Measurements from ENCODE around the gene SLC25A43.
A peak's percentile ranks its signal among the peaks of the same experiment; 100 is the strongest.
"Not testable (repeated sequence)": the region's sequence is repeated elsewhere in the genome, so short reads cannot be mapped to it uniquely, and the experiment has no call there.

The SLC25A43 gene

GRCh38 chrX:119468551-119469312 lies 69.6 kb downstream of the SLC25A43 start:
- DNase-seq: peak; percentile 87 to 90

- no peak for DNase-seq
Observed at GRCh38 chrX:119469313-119469635, 70.1 kb downstream of the SLC25A43 start.

- no peak for DNase-seq
Observed at GRCh38 chrX:119474615-119475388, 75.7 kb downstream of the SLC25A43 start.

GRCh38 chrX:119475389-119476101 lies 76.4 kb downstream of the SLC25A43 start:
- no peak for DNase-seq

- DNase-seq: no peak
Observed at GRCh38 chrX:119477812-119478232, 78.7 kb downstream of the SLC25A43 start.

- no peak for DNase-seq
Observed at GRCh38 chrX:119478504-119478903, 79.4 kb downstream of the SLC25A43 start.

GRCh38 chrX:119479845-119480244 lies 80.7 kb downstream of the SLC25A43 start:
- DNase-seq: no peak

GRCh38 chrX:119481323-119481801 lies 82.2 kb downstream of the SLC25A43 start:
- DNase-seq: no peak

- no peak for DNase-seq
Observed at GRCh38 chrX:119482041-119482440, 82.9 kb downstream of the SLC25A43 start.

GRCh38 chrX:119482481-119483480 lies 83.6 kb downstream of the SLC25A43 start:
- DNase-seq: peak; percentile 71 to 75

GRCh38 chrX:119486745-119487144 lies 87.6 kb downstream of the SLC25A43 start:
- DNase-seq: no peak

- DNase-seq: not testable (repeated sequence)
Observed at GRCh38 chrX:119487766-119488165, 88.6 kb downstream of the SLC25A43 start.

GRCh38 chrX:119488749-119489148 lies 89.6 kb downstream of the SLC25A43 start:
- DNase-seq: peak in 1 of 2 experiments; percentile 44

- DNase-seq: no peak
Observed at GRCh38 chrX:119489212-119490074, 90.3 kb downstream of the SLC25A43 start.

GRCh38 chrX:119492463-119492862 lies 93.3 kb downstream of the SLC25A43 start:
- no peak for DNase-seq

GRCh38 chrX:119493851-119494495 lies 94.8 kb downstream of the SLC25A43 start:
- DNase-seq: not testable (repeated sequence)

- no peak for DNase-seq
Observed at GRCh38 chrX:119495734-119496726, 96.9 kb downstream of the SLC25A43 start.

GRCh38 chrX:119497185-119497584 lies 98.0 kb downstream of the SLC25A43 start:
- DNase-seq: no peak
